ENCODE data around the gene SURF2. TPM values are rescaled to one million over a fixed set of nuclear protein-coding genes. Genes with fewer than 3 reads are reported as not detected.

The SURF2 gene
- total and polyA plus RNA-seq, 4 donors: 9.2 to 29.2 (median 18.3) TPM

DNA sequence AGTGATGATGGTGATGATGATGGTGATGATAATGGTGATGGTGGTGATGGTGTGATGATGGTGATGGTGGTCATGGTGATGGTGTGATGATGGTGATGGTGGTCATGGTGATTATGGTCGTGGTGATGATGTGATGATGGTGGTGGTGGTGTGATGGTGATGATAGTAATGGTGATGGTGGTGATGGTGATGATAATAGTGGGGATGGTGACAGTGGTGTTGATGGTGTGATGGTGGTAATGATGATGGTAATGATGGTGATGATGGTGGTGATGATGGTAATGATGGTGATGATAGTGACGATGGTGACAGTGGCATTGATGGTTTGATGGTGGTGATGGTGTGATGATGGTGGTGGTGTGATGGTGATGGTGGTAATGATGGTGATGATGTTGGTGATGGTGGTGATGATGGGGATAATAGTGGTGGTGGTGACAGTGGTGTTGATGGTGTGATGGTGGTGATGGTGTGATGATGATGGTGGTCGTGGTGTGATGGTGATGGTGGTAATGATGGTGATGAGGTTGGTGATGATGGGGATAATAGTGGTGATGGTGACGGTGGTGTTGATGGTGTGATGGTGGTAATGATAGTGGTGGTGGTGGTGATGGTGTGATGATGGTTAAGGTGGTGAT, 26.3 kb downstream of the SURF2 start:
- WGBS, 2 donors: 95% methylated on average over 4 of the region's 4 CpGs
- no peak for DNase-seq
- no peak for ATAC-seq (ENCODE audit: low FRiP score)
- Histone ChIP-seq H3K4me1 (ENCODE audit: control insufficient read depth in 1 of 2, insufficient read depth in 2 of 2, low read length in 2 of 2) (no peaks in the 10 kb centered on the region), H3K4me3 (ENCODE audit: low read length in 2 of 2) (no peak overlapping the region), H3K27me3 (ENCODE audit: control insufficient read depth in 1 of 2, insufficient read depth in 2 of 2, low read length in 1 of 2) (no peaks in the 10 kb centered on the region), H3K36me3 (ENCODE audit: control insufficient read depth in 1 of 2, insufficient read depth in 2 of 2, low read length in 1 of 2) (no peaks in the 10 kb centered on the region), H3K27ac (ENCODE audit: low read depth in 1 of 2, low read length in 2 of 2) (no peak overlapping the region), H3K9me3 (ENCODE audit: control insufficient read depth, low read length) (no peaks in the 10 kb centered on the region)
- intact Hi-C loops (cut with DNase I): no loop called here

DNA sequence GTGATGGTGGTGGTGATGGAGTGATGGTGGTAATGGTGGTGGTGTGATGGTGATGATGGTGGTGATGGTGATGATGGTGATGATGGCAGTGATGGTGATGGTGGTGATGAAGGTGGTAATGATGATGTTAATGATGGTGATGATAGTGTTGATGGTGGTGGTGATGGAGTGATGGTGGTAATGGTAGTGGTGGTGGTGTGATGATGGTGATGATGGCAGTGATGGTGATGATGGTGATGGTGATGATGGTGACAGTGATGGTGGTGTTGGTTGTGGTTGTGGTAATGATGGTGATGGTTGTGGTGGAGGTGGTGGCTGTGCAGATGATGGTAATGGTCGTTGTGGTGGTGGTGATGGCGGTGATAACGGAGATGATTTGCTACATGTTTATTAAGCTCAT, 27.1 kb downstream of the SURF2 start:
- H3K9me3 ChIP-seq (ENCODE audit: control insufficient read depth, low read length): no peaks in the 10 kb centered on the region
- DNase-seq: no peak
- no peak overlapping the region for H3K4me3 ChIP-seq (ENCODE audit: low read length in 2 of 2)
- no peaks in the 10 kb centered on the region for H3K36me3 ChIP-seq (ENCODE audit: control insufficient read depth in 1 of 2, insufficient read depth in 2 of 2, low read length in 1 of 2)
- H3K4me1 ChIP-seq (ENCODE audit: control insufficient read depth in 1 of 2, insufficient read depth in 2 of 2, low read length in 2 of 2): no peaks in the 10 kb centered on the region
- H3K27ac ChIP-seq (ENCODE audit: low read depth in 1 of 2, low read length in 2 of 2): no peak overlapping the region
- no peak for ATAC-seq (ENCODE audit: low FRiP score)
- 95 to 97% methylated on average over 3 of the region's 3 CpGs for WGBS, 2 donors
- H3K27me3 ChIP-seq (ENCODE audit: control insufficient read depth in 1 of 2, insufficient read depth in 2 of 2, low read length in 1 of 2): no peaks in the 10 kb centered on the region
- intact Hi-C loops (cut with DNase I): no loop called here

DNA sequence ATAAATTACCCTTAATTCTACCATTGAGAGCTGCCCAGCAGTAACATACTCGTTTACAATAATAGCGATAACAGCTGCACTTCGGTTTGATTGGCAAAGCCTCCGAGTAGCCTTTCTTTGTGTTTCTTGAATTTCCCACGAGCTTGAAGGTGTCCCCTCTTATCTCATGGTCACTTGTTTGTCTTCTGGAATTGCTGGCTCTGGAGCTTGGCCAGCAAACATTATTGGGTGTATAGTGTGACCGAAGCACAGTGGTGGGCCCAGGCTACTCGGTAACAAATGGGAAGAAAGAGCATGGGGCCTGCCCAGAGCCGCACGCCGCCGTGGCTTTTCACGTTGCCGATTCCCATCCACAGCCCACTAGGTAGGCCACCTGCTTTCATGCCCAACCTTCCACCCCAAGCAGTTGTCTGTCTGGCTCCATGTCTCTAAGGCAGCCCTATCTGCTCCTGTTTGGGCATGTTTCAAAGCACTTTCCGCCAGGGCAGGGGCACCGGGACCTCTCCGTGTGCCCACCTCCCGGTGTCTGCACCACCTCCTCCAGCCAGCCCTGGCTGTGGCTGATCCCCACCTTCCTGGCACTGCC, 28.5 kb downstream of the SURF2 start:
- DNase-seq (no peak), ATAC-seq (ENCODE audit: low FRiP score) (no peak)
- intact Hi-C loops (cut with DNase I): no loop called here

DNA sequence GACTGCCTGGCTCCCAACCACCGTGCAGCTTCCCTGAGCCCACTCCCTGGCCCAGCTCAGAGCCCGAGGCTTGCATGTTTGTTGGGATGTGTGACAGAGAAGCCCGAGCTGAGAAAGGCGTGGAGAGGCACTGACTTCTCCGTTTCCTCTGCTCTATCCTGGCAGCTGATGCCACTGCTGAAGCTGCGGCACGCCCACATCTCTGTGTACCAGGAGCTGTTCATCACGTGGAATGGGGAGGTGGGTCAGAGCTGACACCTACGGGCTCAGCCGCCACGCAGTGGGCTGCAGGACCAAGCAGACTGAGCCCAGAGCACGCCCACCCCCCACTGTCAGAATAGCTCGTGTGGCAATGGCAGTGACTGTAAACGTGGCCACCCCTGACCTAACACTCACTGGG, 29.1 kb downstream of the SURF2 start:
- H3K9me3 ChIP-seq (ENCODE audit: control insufficient read depth, low read length): no peaks in the 10 kb centered on the region
- H3K4me1 ChIP-seq (ENCODE audit: control insufficient read depth in 1 of 2, insufficient read depth in 2 of 2, low read length in 2 of 2): no peaks in the 10 kb centered on the region
- DNase-seq (no peak), ATAC-seq (ENCODE audit: low FRiP score) (no peak)
- H3K36me3 ChIP-seq (ENCODE audit: control insufficient read depth in 1 of 2, insufficient read depth in 2 of 2, low read length in 1 of 2): no peaks in the 10 kb centered on the region
- no peak overlapping the region for H3K4me3 ChIP-seq (ENCODE audit: low read length in 2 of 2)
- H3K27me3 ChIP-seq (ENCODE audit: control insufficient read depth in 1 of 2, insufficient read depth in 2 of 2, low read length in 1 of 2): no peaks in the 10 kb centered on the region
- 86 to 89% methylated on average over 14 of the region's 14 CpGs for WGBS, 2 donors
- no peak overlapping the region for H3K27ac ChIP-seq (ENCODE audit: low read depth in 1 of 2, low read length in 2 of 2)
- intact Hi-C loops (cut with DNase I): no loop called here

More for the DNA sequence above, 28.5 kb downstream of the SURF2 start:
- WGBS, 2 donors: 87 to 88% methylated on average over 17 of the region's 17 CpGs
- no peak overlapping the region for H3K27ac ChIP-seq (ENCODE audit: low read depth in 1 of 2, low read length in 2 of 2)
- no peaks in the 10 kb centered on the region for H3K27me3 ChIP-seq (ENCODE audit: control insufficient read depth in 1 of 2, insufficient read depth in 2 of 2, low read length in 1 of 2)
- H3K4me3 ChIP-seq (ENCODE audit: low read length in 2 of 2): no peak overlapping the region
- H3K4me1 ChIP-seq (ENCODE audit: control insufficient read depth in 1 of 2, insufficient read depth in 2 of 2, low read length in 2 of 2): no peaks in the 10 kb centered on the region
- H3K36me3 ChIP-seq (ENCODE audit: control insufficient read depth in 1 of 2, insufficient read depth in 2 of 2, low read length in 1 of 2): no peaks in the 10 kb centered on the region
- H3K9me3 ChIP-seq (ENCODE audit: control insufficient read depth, low read length): no peaks in the 10 kb centered on the region

GRCh38 chr9:133386338-133386737, 30.0 kb downstream of the SURF2 start:
- 72 to 75% methylated on average over 13 of the region's 13 CpGs for WGBS, 2 donors

GRCh38 chr9:133387680-133388079, 31.3 kb downstream of the SURF2 start:
- 78 to 79% methylated on average over 9 of the region's 9 CpGs for WGBS, 2 donors
- Histone ChIP-seq H3K36me3 (ENCODE audit: control insufficient read depth in 1 of 2, insufficient read depth in 2 of 2, low read length in 1 of 2) (no peaks in the 10 kb centered on the region), H3K9me3 (ENCODE audit: control insufficient read depth, low read length) (no peaks in the 10 kb centered on the region), H3K4me1 (ENCODE audit: control insufficient read depth in 1 of 2, insufficient read depth in 2 of 2, low read length in 2 of 2) (no peaks in the 10 kb centered on the region), H3K27ac (ENCODE audit: low read depth in 1 of 2, low read length in 2 of 2) (no peak overlapping the region), H3K4me3 (ENCODE audit: low read length in 2 of 2) (no peak overlapping the region), H3K27me3 (ENCODE audit: control insufficient read depth in 1 of 2, insufficient read depth in 2 of 2, low read length in 1 of 2) (no peaks in the 10 kb centered on the region)
- ATAC-seq (ENCODE audit: low FRiP score) (no peak), DNase-seq (no peak)
- intact Hi-C loops (cut with DNase I): no loop called here

More at GRCh38 chr9:133386338-133386737, 30.0 kb downstream of the SURF2 start:
- no peaks in the 10 kb centered on the region for H3K27me3 ChIP-seq (ENCODE audit: control insufficient read depth in 1 of 2, insufficient read depth in 2 of 2, low read length in 1 of 2)
- no peaks in the 10 kb centered on the region for H3K36me3 ChIP-seq (ENCODE audit: control insufficient read depth in 1 of 2, insufficient read depth in 2 of 2, low read length in 1 of 2)
- H3K9me3 ChIP-seq (ENCODE audit: control insufficient read depth, low read length): no peaks in the 10 kb centered on the region
- no peaks in the 10 kb centered on the region for H3K4me1 ChIP-seq (ENCODE audit: control insufficient read depth in 1 of 2, insufficient read depth in 2 of 2, low read length in 2 of 2)
- no peak overlapping the region for H3K4me3 ChIP-seq (ENCODE audit: low read length in 2 of 2)
- ATAC-seq (ENCODE audit: low FRiP score) (no peak), DNase-seq (no peak)
- H3K27ac ChIP-seq (ENCODE audit: low read depth in 1 of 2, low read length in 2 of 2): no peak overlapping the region
- intact Hi-C loops (cut with DNase I): no loop called here

- no peaks in the 10 kb centered on the region for H3K4me1 ChIP-seq (ENCODE audit: control insufficient read depth in 1 of 2, insufficient read depth in 2 of 2, low read length in 2 of 2)
- DNase-seq: no peak
- H3K9me3 ChIP-seq (ENCODE audit: control insufficient read depth, low read length): no peaks in the 10 kb centered on the region
- ATAC-seq (ENCODE audit: low FRiP score): no peak
- no peaks in the 10 kb centered on the region for H3K36me3 ChIP-seq (ENCODE audit: control insufficient read depth in 1 of 2, insufficient read depth in 2 of 2, low read length in 1 of 2)
- no peak overlapping the region for H3K27ac ChIP-seq (ENCODE audit: low read depth in 1 of 2, low read length in 2 of 2)
- intact Hi-C loops (cut with DNase I): no loop called here
- WGBS, 2 donors: 92 to 93% methylated on average over 12 of the region's 12 CpGs
- H3K27me3 ChIP-seq (ENCODE audit: control insufficient read depth in 1 of 2, insufficient read depth in 2 of 2, low read length in 1 of 2): no peaks in the 10 kb centered on the region
- no peak overlapping the region for H3K4me3 ChIP-seq (ENCODE audit: low read length in 2 of 2)
Observed at GRCh38 chr9:133389025-133389557, 32.7 kb downstream of the SURF2 start.

DNA sequence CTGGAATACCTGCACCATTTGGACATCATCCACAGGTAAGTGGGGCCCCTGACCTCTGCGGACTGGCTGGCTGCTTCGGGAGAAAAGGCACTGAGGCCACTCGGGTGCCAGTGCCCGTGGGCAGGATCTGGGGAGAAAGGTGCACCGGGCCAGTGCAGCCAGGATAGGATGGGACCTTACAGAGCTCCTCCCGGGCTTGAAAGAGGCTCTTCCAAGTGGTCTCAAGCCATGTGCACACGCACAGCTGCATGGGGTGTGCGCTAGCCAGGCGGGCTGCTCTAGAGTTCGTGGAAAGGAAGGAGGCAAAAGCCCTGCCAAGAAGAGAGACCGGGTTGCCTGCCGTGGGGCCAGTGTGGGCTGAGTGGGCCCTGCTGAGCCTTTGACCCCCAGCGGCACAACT, 33.2 kb downstream of the SURF2 start:
- Histone ChIP-seq H3K4me3 (ENCODE audit: low read length in 2 of 2) (no peak overlapping the region), H3K27me3 (ENCODE audit: control insufficient read depth in 1 of 2, insufficient read depth in 2 of 2, low read length in 1 of 2) (no peaks in the 10 kb centered on the region), H3K9me3 (ENCODE audit: control insufficient read depth, low read length) (no peaks in the 10 kb centered on the region), H3K27ac (ENCODE audit: low read depth in 1 of 2, low read length in 2 of 2) (no peak overlapping the region), H3K36me3 (ENCODE audit: control insufficient read depth in 1 of 2, insufficient read depth in 2 of 2, low read length in 1 of 2) (no peaks in the 10 kb centered on the region), H3K4me1 (ENCODE audit: control insufficient read depth in 1 of 2, insufficient read depth in 2 of 2, low read length in 2 of 2) (no peaks in the 10 kb centered on the region)
- ATAC-seq (ENCODE audit: low FRiP score) (no peak), DNase-seq (no peak)
- intact Hi-C loops (cut with DNase I): no loop called here
- WGBS, 2 donors: 86 to 90% methylated on average over 12 to 13 of the region's 13 CpGs

DNA sequence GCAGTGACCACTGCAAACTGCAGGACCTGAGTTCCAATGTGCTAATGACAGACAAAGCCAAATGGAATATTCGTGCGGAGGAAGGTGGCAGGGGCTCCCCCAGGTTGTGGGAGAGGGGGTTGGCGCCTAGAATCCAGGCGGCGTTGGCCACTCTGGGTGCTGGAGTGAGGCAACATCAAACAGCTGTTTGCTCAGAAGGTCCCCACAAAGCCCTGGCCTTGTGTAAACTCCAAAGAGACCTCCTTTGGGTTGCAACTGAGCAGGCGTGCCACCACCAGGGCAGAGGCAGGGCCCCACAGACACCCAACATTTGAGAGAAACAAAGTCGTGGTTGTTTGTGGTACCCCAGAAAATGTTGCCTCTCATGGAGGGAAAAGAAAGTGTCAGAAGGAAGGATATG, 34.4 kb downstream of the SURF2 start:
- no peak overlapping the region for H3K4me3 ChIP-seq (ENCODE audit: low read length in 2 of 2)
- no peaks in the 10 kb centered on the region for H3K9me3 ChIP-seq (ENCODE audit: control insufficient read depth, low read length)
- H3K36me3 ChIP-seq (ENCODE audit: control insufficient read depth in 1 of 2, insufficient read depth in 2 of 2, low read length in 1 of 2): no peaks in the 10 kb centered on the region
- H3K4me1 ChIP-seq (ENCODE audit: control insufficient read depth in 1 of 2, insufficient read depth in 2 of 2, low read length in 2 of 2): no peaks in the 10 kb centered on the region
- WGBS, 2 donors: 76 to 78% methylated on average over 7 of the region's 7 CpGs
- DNase-seq: no peak
- intact Hi-C loops (cut with DNase I): no loop called here
- no peaks in the 10 kb centered on the region for H3K27me3 ChIP-seq (ENCODE audit: control insufficient read depth in 1 of 2, insufficient read depth in 2 of 2, low read length in 1 of 2)
- H3K27ac ChIP-seq (ENCODE audit: low read depth in 1 of 2, low read length in 2 of 2): no peak overlapping the region
- no peak for ATAC-seq (ENCODE audit: low FRiP score)

All from aorta (tissue), 5 donors.